Urothelium cell line (cell line): ENCODE data around the gene AKNA.
A peak's percentile ranks its signal among the peaks of the same experiment; 100 is the strongest.
"Not testable (repeated sequence)": the region's sequence is repeated elsewhere in the genome, so short reads cannot be mapped to it uniquely, and the experiment has no call there.

Experiments used
- DNase-seq: peaks from one replicate; pipeline ENCODE4 v3.0.0; 2011; ENCODE audit warnings: low spot score, mixed read lengths
- FAIRE-seq: peaks from 2 replicates; lab custom pipeline; 2011; peaks lifted over from hg19 to GRCh38; lab: Jason Lieb, UNC

AKNA gene

DNA sequence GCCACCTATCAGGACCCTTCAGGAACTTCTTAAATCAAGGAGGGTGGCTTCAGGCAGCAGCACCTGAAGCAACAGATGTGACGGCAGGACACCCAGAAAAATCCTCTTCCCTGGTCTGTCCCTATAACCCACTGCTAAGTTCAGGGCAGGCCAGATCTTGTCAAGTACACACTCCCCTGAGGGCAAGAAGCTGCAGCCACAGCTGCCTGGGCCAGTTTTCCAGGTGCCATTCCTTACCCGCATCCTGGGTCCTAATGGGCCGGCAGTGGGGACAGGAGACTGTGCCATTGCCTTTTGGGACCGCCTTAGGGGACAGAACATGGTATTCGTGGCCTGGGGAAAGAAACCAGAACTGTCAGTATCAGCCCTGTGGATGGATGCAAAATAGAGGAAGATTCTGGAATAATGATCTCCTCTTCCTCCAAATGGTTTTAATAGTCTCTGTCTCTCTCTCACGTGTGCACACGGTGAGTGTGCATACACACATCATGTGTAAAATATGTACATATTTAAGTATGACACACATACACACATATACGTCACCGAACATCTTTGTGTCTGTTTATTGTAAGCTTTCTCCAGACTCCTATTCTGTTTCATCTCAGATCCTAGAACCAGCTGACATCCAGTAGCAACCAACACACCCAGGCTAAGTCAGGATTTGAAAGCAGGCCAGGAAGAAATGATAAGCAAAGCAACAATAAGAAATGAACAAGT lies 44.2 kb downstream of the AKNA start:
- FAIRE-seq (no peak), DNase-seq (no peak)

- DNase-seq: no peak
- no peak for FAIRE-seq
Measured at GRCh38 chr9:114342755-114343440, 44.9 kb downstream of the AKNA start.

DNA sequence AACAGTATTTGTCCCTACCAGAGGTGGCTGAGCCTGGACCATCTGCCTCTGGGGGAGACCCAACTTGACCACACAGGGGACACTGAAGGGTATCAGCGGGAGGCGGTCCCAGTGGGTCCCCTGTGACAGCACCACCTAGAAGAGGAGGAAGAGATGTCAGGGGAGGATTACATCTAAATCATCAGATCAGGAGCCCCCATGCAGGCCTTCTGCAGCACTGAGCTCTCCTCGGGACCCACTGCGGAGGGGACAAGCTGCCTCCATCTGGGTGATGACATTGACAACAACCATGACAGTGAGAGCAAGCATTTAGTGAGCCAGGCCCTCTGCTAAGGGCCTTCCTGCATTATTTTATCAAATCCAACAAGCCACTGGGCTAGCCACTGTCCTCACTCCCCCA lies 45.8 kb downstream of the AKNA start:
- FAIRE-seq: no peak
- no peak for DNase-seq

DNA sequence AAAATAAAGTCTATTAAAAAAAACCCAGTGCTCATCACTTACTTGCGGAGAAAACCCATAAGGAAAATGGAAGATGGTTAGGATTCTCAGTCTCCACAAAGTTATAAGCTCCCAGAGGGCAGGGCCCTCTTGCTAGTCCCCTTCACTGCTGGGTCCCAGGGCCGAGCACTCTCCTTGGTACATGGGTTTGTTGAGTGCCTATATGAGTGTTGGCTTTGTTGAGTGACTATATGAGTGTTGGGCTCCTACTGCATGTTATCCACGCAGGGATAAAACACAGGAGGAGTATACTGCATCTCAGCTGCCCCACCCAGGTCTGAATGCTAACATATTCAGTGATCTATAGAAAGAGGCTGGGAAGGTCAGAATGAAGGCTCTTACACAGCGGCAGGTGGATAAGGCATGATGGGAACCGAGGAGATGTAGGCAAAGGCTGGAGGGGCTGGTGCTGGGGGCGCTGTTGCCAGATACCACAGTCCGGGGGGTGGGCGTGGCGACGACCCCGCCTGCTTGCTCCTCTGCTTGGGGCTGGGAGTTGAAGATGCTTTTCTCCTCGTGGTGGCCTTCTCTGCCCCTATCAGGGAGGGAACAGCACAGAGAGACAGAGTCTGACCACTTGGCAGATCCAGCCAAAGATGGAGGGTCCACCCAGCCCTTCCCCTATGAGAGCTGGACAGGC lies 46.5 kb downstream of the AKNA start:
- DNase-seq: no peak

DNA sequence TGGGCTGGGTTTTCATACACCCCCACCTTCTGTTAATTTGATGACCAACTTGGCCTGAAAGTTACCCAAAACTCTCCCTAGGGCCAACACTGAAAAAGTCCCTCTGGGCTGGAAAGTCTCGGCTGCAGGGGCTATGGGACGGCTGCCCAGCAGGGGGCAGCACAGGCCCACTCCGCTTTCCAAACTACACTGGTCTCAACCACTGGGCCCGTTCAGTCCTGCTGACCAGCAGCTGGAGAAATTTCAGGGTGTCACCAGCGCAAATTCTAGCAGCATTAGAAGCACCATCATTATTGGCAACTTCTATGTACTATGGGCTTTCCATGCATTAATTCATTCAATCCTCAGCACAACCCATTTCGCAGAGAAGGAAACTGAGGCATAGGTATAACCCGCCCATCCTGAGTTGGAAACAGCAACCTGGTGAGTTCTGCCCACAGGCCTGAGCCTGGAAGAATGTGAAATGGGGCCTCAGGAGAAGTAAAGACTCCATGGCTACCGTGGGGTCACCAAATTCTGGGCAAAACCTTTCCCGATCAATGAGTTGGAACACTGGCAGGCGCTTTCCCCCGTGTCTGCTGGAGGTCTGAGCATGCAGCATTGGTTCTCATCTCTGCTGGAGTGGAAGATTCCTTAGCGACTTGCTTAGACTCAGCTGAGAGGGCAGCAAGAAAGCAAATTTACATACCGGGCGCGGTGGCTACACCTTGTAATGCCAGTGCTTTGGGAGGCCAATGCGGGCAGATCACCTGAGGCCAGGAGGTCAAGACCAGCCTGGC lies 48.5 kb downstream of the AKNA start:
- no peak for FAIRE-seq
- DNase-seq: peak; percentile 73

More for the DNA sequence above, 46.5 kb downstream of the AKNA start:
- FAIRE-seq: no peak

- DNase-seq: no peak
- FAIRE-seq: no peak
Measured at GRCh38 chr9:114338187-114338586, 49.6 kb downstream of the AKNA start.

- DNase-seq (no peak), FAIRE-seq (no peak)
Measured at GRCh38 chr9:114336699-114337395, 50.9 kb downstream of the AKNA start.

DNA sequence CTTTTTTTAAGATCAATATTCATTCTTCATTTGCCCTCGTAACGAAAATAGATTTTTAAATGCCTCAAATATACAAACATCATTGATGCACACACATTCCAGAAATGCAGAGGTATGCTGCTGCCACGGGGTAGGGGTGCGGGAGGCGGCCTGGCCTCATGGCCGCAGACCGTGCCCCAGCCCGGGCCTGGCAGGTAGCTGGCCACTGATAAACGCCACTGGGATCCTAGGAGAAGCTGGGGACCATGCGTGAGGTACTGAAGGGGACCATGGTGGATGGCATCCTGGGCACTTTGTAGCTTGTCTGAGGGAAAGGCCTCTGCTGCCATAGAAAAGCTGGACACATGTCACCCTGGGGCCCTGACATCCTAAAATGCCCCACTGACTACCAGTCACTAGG lies 51.6 kb downstream of the AKNA start:
- FAIRE-seq: no peak

DNA sequence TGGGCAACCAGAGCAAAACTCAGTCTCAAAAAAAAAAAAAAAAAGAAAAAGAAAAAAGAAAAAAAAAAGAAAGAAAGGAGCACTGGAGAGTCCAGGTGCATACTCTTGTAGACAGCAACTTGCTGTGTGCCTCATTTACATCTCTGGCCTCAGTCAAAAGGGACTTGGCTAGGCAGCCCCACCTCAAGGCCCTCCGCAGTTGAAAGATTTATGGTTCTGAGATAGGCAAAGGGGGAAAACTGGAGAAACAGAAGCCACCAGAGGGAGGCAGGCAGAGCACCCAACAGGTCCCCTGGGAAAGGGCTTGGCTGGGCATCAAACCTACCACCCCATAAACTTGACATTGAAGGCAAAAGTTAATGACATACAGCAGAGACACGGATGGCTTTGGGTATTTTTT lies 52.0 kb downstream of the AKNA start:
- DNase-seq: no peak
- no peak for FAIRE-seq

More for the DNA sequence above, 51.6 kb downstream of the AKNA start:
- no peak for DNase-seq

- DNase-seq (no peak), FAIRE-seq (no peak)
Measured at GRCh38 chr9:114334490-114334889, 53.3 kb downstream of the AKNA start.

- not testable (repeated sequence) for DNase-seq, FAIRE-seq
Measured at GRCh38 chr9:114333718-114334117, 54.1 kb downstream of the AKNA start.

- FAIRE-seq, DNase-seq: not testable (repeated sequence)
Measured at GRCh38 chr9:114332474-114333040, 55.2 kb downstream of the AKNA start.

GRCh38 chr9:114331229-114332195 lies 56.3 kb downstream of the AKNA start:
- not testable (repeated sequence) for FAIRE-seq, DNase-seq

DNA sequence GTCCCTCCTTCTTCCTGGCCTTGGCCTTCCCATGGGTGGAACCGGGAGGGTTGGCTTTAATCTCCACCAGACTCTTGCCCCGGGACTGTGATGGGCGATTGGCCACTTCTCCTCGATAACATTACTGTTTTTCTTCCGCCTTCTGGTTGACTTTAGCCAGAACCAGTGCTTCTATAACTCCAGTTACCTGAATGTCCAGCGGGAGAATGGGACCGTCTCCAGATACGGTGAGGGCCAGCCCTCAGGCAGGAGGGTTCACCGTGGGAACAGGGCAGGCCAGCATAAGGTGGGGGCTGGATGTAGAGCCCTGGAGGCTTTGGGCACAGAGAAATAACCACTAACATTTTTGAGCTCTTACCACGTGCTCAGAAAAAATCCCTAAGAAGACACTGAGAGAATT lies 57.1 kb downstream of the AKNA start:
- DNase-seq (no peak), FAIRE-seq (no peak)

DNA sequence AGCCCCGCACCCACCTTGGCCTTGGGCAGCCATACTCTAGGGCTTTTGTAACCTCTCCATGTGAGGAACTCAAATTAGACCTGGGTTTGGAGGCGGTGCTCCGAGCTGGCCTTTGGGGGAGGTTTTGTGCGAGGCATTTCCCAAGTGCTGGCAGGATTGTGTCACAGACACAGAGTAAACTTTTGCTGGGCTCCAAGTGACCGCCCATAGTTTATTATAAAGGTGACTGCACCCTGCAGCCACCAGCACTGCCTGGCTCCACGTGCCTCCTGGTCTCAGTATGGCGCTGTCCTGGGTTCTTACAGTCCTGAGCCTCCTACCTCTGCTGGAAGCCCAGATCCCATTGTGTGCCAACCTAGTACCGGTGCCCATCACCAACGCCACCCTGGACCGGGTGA lies 58.2 kb downstream of the AKNA start, which contains the start of gene ORM2:
TSS of gene ORM2 (plus strand) at position 245 of the 398 bp plus-strand sequence. CDS start at position 281, 36 bp downstream.
- FAIRE-seq, DNase-seq: not testable (repeated sequence)

- DNase-seq, FAIRE-seq: not testable (repeated sequence)
Measured at GRCh38 chr9:114328937-114329624, 58.7 kb downstream of the AKNA start.

DNA sequence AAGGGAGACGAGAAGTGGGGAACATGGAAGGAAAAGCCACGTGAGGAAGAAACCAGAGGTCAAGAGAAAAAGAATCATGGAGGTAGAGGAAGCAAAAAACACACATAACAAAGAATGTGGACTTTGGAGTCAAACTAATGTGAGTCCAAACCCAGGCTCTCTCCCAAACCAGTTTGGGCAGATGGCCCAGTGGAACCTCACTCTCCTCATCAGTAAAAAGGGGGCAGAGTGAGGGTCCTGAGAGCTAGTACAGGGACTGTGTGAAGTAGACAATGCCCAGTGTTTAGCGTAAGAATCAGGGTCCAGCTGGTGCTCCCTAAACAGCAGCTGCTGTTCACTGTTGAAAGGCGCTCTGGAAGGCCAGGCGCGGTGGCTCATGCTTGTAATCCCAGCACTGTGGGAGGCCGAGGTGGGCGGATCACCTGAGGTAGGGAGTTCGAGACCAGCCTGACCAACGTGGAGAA lies 59.4 kb downstream of the AKNA start:
- not testable (repeated sequence) for FAIRE-seq

DNA sequence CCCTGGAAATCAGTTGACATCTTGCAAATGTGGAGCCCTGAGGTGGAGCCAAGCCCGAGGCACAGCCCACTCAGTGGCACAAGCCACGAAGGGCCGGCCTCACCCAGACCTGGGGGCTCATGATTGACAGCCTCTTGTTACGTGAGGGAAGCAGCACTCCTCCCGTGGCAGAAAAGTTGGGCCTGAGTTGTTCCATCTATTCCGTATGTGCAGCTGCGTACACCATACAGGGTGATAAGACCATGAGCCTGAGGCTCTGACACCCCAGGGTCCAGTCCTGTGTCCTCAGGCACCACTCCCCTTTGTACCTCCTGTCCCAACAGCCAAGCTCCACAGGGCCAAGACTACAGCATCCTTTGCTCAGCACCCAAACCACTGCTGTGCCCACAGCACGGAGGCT lies 60.0 kb downstream of the AKNA start:
- no peak for FAIRE-seq

More for the DNA sequence above, 59.4 kb downstream of the AKNA start:
- DNase-seq: not testable (repeated sequence)

More for the DNA sequence above, 60.0 kb downstream of the AKNA start:
- no peak for DNase-seq
